Mucosa of gallbladder (tissue), 1 donor: ENCODE measurements around the gene LHFPL6. TPM values are rescaled to one million over a fixed set of nuclear protein-coding genes. Genes with fewer than 3 reads are reported as not detected.

Source experiments
- DNase-seq: peaks from one replicate; pipeline ENCODE4 v3.0.0-alpha.2; 2020; ENCODE audit warnings: low spot score
- total RNA-seq: library from RNA; stranded (reverse); gene quantifications from one replicate; pipeline ENCODE4 v1.2.1, GENCODE V29; 2021
- donor health status: DM: no; HTN: no; CAD: no.

LHFPL6 gene
- total RNA-seq, 1 donor from 2014 or later: 30.2 TPM

GRCh38 chr13:39389013-39389412 is 214.0 kb downstream of the LHFPL6 start:
- DNase-seq: no peak

DNA sequence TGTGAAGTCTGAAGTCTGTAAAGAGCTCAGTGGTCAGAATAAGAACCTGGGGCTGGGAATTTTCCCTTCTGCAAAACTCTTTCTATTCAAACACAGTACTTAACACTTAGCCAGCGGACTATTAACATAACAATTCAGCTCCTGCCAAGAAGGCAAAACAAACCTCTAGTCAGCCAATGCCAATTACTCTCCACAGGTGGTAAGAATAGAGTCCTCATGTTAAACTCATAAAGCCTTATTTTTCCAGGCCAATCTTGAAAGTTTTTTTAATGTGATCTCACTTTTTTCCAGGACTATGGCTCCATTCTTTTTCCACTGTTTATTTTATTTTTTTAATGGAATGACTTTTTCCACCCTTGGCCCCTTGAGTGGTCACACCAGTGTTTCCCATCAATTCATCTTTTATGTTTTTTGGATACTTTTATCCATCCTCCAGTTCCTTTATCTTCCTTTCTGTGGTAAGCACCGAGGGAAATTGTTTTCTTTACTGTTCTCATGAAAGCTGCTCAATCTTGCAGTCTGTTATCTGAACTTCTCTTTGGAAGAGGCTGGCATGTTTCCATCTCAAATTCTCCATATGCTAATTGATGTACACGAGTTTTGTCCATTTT is 217.3 kb downstream of the LHFPL6 start:
- DNase-seq: no peak

DNA sequence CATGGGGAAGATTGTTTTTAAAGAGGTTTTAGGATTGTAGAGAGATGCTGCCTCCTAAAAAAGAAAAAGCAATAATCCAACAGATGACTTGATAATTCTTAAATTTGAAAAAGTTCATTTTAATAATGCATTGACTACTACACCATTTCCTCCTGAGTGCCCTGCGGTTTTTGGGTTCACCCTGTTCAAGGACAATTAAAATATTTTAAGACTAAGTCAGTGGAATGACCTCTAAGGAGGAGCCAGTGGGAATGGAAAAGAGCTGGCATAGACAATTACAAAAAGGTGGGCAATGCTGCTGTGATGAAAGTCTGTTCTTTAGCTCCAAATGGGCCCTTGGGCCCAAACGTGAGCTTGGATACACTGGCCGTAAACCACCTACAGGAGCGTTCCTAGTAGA is 217.8 kb downstream of the LHFPL6 start:
- DNase-seq: no peak

GRCh38 chr13:39381456-39381855 is 221.5 kb downstream of the LHFPL6 start:
- no peak for DNase-seq

GRCh38 chr13:39379667-39380655 is 223.0 kb downstream of the LHFPL6 start:
- DNase-seq: no peak

- DNase-seq: no peak
These were observed 223.9 kb downstream of the LHFPL6 start for GRCh38 chr13:39379118-39379517.

DNA sequence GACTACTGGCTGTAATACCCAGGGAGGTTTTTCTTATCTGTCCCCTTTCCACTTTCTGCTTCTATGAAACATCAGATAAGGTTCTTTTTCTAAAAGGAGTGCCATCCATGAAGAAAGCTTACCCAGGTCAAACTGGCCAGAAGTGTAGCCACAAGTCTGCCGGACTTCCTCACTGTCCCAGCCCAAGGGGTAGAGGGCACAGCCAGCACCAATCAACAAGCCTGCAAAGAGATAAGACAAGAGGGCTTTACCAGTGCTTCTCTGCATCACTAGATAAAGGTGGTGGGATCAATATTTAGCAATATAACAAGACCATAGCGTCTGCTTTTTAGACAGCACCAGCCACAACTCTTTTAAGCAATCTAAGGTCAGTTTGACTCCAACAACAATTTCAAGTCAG is 224.7 kb downstream of the LHFPL6 start:
- DNase-seq: no peak

- DNase-seq: no peak
These were observed 225.3 kb downstream of the LHFPL6 start for GRCh38 chr13:39377699-39378098.

DNA sequence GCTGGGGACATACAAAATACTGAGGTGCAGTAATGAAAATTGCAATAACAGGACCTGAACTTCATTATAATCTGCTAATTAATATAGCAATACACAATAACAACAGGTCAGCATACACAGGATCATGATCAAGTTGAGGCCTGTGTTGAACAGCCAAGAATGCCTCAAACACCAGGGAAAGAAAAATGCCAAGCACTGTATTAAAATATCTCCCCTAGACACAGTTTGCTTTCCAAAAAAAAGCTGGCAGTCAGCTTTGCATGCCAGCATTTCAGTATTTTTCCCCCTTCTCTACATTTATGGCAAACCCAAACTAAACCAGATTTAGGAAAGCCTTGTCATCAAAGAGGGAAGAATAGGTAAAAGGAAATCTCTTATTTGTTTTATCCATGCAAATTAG is 226.9 kb downstream of the LHFPL6 start:
- no peak for DNase-seq

- no peak for DNase-seq
These were observed 227.4 kb downstream of the LHFPL6 start for GRCh38 chr13:39375601-39376000.

GRCh38 chr13:39374741-39375189 is 228.2 kb downstream of the LHFPL6 start:
- DNase-seq: no peak

DNA sequence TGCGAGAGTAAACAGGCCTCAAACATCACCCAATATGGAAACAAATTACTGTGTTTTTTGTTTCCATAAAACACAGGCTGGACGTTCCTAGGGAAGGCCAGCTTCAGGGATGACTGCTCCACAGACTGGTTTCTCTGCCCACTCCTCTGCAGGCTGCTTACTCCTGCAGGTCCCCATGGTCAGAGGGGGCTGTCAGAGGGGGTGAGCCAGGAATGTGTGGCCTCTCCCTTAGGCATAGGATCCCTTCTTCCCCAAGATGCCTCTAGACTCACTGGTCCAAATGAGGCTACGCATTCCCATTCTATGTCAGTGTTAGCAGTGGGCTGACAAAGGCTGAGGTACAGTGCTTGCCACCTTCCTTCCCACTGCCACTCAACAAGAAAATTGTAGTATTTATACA is 229.8 kb downstream of the LHFPL6 start:
- DNase-seq: no peak

DNA sequence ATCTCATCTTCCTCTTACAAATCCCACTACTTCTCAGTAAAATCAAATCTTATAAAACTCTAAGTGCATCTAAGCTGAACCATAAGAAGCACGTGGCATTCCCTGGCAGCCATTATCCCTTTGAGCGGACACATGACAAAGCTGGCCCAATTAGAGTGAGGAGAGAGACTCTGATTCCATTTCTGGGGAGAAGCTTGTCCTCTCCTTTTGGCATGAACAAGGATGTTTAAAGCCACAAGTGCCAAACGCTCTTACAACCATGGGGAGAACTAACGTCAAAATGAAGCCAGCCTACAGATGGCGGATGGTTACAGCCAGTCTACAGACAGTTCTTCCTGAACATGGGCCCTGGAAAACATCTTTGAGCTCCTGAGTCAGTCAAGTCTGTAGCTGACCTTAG is 231.3 kb downstream of the LHFPL6 start:
- no peak for DNase-seq

GRCh38 chr13:39370554-39370953 is 232.4 kb downstream of the LHFPL6 start:
- DNase-seq: no peak

- no peak for DNase-seq
These were observed 232.9 kb downstream of the LHFPL6 start for GRCh38 chr13:39370048-39370447.

DNA sequence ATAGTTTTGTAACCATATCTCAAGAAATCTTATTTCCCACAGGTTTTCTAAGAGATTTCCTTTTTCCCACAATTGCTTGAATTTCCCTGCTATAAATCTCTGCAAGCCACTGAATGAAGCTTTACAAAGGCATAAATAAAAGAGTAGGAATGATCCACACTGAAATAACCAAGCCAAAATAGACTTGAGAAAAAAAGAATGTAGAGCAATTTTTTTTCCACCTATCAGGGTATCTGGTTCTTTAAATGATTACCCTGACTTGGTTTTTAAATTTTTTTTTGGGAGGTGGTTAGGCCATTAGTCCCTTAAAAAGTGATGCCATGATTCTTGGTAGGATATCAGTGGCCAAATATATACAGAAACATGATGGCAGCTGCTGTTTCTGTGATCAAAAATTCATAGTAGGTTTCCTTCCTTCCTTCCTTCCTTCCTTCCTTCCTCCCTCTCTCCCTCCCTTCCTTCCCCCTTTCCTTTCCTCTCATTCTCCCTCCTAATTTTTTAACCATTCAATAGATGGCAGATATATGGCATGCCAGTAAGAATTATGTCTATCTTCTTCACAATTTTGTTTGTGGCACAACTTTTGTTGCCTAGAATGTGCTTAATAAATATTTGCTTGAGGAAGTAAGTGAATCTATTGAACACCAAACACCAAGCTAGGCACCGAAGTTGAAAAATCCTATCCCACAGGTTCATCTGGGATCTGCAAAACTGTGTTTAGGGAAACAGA is 233.7 kb downstream of the LHFPL6 start:
- no peak for DNase-seq

GRCh38 chr13:39365879-39366278 is 237.1 kb downstream of the LHFPL6 start:
- DNase-seq: no peak

- DNase-seq: no peak
These were observed 238.0 kb downstream of the LHFPL6 start for GRCh38 chr13:39364947-39365468.

GRCh38 chr13:39363382-39363772 is 239.6 kb downstream of the LHFPL6 start:
- peak; percentile 11 for DNase-seq

DNA sequence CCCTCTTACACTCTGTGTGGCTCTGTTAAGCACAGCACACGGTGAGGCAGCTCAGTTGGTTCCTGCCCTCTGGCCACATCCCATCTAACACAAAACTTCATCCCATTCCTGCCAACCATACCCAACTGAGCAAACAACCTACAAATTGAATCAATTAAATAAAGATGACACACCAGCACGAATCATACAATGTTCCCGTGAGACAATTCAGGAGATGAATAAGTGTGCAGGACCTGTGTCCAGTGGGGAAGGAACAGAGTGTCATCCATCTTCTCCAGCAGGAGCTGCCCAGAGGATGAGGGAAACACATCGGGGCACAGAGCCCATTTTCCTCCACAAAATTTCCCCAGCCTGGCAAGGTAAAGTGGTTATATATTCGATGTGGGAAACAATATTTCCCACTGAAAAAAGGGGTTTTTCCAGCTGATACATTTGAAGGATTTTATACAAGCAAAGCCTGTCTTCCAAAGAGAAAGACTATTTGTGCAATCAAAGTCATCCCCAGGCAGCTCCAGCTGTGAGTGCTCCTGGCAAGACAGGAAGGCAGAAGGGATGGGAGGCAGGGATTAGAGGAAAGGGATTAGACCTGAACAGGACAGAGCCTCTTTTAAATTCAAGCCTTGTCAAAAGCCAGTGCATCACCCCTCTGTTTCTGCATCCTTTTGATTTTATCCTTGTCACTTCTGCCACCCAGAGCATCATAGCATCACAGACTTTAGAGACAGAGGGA is 240.2 kb downstream of the LHFPL6 start:
- DNase-seq: no peak

GRCh38 chr13:39353988-39354387 is 249.0 kb downstream of the LHFPL6 start:
- DNase-seq: no peak
